B cell (primary cell): ENCODE data around the gene TMEM250. TPM values are rescaled to one million over a fixed set of nuclear protein-coding genes. Genes with fewer than 3 reads are reported as not detected.

Source experiments
- ATAC-seq: fragments of 200-7000 bp; cut with Tn5 transposase; one replicate; pipeline ENCODE4 v1.10.0; 2021; ENCODE audit warnings: low read depth, mild to moderate bottlenecking, moderate number of reproducible peaks, moderate library complexity
- CTCF ChIA-PET: fragments of 350-600 bp; sonication (Branson Sonifier 250); formaldehyde crosslinking; loops from one replicate; lab custom pipeline; 2021; ENCODE audit warnings: antibody characterized with exemption, inconsistent platforms; lab: Charles Lee
- POLR2A ChIA-PET: fragments of 350-600 bp; sonication (Branson Sonifier 250); formaldehyde crosslinking; loops from one replicate; lab custom pipeline; 2021; ENCODE audit warnings: antibody characterized with exemption; lab: Charles Lee
- DNase-seq: peaks from one replicate; pipeline ENCODE4 v3.0.0; 2013
- H2AFZ ChIP-seq: 2 replicates; pipeline ENCODE4 v1.6.1; 2012; ENCODE audit warnings: mild to moderate bottlenecking, low read depth, low read length; ENCODE audit not compliant: insufficient read depth, poor library complexity, severe bottlenecking
- H3K27ac ChIP-seq, 2 donors: 1 replicate in 1 of 2; 2 replicates in 1 of 2; pipeline ENCODE4 v1.5.1; 2012 to 2013; ENCODE audit warnings: low read length in 2 of 2, mild to moderate bottlenecking in 2 of 2, moderate library complexity in 1 of 2
- H3K27me3 ChIP-seq, 4 experiments: fragments of 200-600 bp in 1 of 4; sonication (generic) in 1 of 4; replicated peaks in 1 of 4; 1 replicate in 2 of 4; 2 replicates in 2 of 4; pipeline versions ENCODE4 v1.6.1 to v1.7.0; 2013 to 2016; ENCODE audit warnings: low read length in 3 of 4, mild to moderate bottlenecking in 2 of 4, mixed read lengths in 1 of 4, moderate library complexity in 1 of 4; ENCODE audit not compliant: insufficient read depth in 4 of 4, control insufficient read depth in 3 of 4; ENCODE audit errors: control extremely low read depth in 1 of 4
- H3K36me3 ChIP-seq, 2 experiments: replicated peaks in 1 of 2; 1 replicate in 1 of 2; 2 replicates in 1 of 2; pipeline versions ENCODE4 v1.6.1 to v1.7.1; 2013; ENCODE audit warnings: low read length in 1 of 2; ENCODE audit not compliant: insufficient read depth in 2 of 2, control insufficient read depth in 1 of 2; ENCODE audit errors: control extremely low read depth in 1 of 2, extremely low read depth in 1 of 2
- H3K4me1 ChIP-seq, 2 donors: fragments of 200-600 bp in 1 of 2; sonication (generic) in 1 of 2; 1 replicate in 1 of 2; 2 replicates in 1 of 2; pipeline versions ENCODE4 v1.5.1 to v1.6.1; 2013 to 2017; ENCODE audit warnings: low read length in 2 of 2; ENCODE audit not compliant: control insufficient read depth in 2 of 2, insufficient read depth in 2 of 2
- H3K4me2 ChIP-seq: replicated peaks from 2 replicates; pipeline ENCODE3; 2012; ENCODE audit warnings: mild to moderate bottlenecking, low read depth, low read length; ENCODE audit not compliant: poor library complexity, severe bottlenecking
- H3K4me3 ChIP-seq, 5 experiments: fragments of 200-600 bp in 1 of 5; sonication (generic) in 1 of 5; 1 replicate in 3 of 5; 2 replicates in 2 of 5; pipeline versions ENCODE4 v1.5.1 to v1.7.0; 2011 to 2016; ENCODE audit warnings: low read length in 4 of 5, mild to moderate bottlenecking in 4 of 5, low read depth in 2 of 5, control low read depth in 1 of 5, moderate library complexity in 1 of 5; ENCODE audit not compliant: insufficient read depth in 1 of 5; ENCODE audit errors: control extremely low read depth in 1 of 5, extremely low read depth in 1 of 5
- H3K79me2 ChIP-seq: fragments of 200-600 bp; sonication (generic); one replicate; pipeline ENCODE4 v1.6.0; 2016; ENCODE audit warnings: low read length; ENCODE audit not compliant: control insufficient read depth, insufficient read depth
- H3K9ac ChIP-seq: fragments of 200-600 bp; sonication (generic); 2 replicates; pipeline ENCODE4 v1.6.1; 2017; ENCODE audit warnings: mild to moderate bottlenecking, low read length, moderate library complexity
- H3K9me3 ChIP-seq, 3 donors: one replicate each; pipeline versions ENCODE4 v1.6.1 to v1.7.1; 2013; ENCODE audit warnings: low read length in 2 of 3; ENCODE audit not compliant: control insufficient read depth in 2 of 3, insufficient read depth in 1 of 3; ENCODE audit errors: control extremely low read depth in 1 of 3
- H4K20me1 ChIP-seq: 2 replicates; pipeline ENCODE4 v1.6.0; 2012; ENCODE audit warnings: mild to moderate bottlenecking, low read length; ENCODE audit not compliant: insufficient read depth, control insufficient read depth, poor library complexity, severe bottlenecking
- H3K27ac Mint-ChIP-seq: one replicate; pipeline ENCODE4 v1.8.0; 2021; ENCODE audit warnings: mixed read lengths
- H3K27me3 Mint-ChIP-seq: one replicate; pipeline ENCODE4 v1.8.0; 2021; ENCODE audit warnings: mixed read lengths
- H3K4me1 Mint-ChIP-seq: one replicate; pipeline ENCODE4 v1.8.0; 2021; ENCODE audit warnings: mixed read lengths
- H3K4me3 Mint-ChIP-seq: one replicate; pipeline ENCODE4 v1.8.0; 2021; ENCODE audit warnings: mixed read lengths
- H3K9me3 Mint-ChIP-seq: one replicate; pipeline ENCODE4 v1.8.0; 2022; ENCODE audit warnings: mixed read lengths; ENCODE audit not compliant: insufficient read depth
- CTCF ChIP-seq: fragments of 200-600 bp; IDR thresholded peaks from one replicate; pipeline ENCODE4 v1.8.0; 2022; ENCODE audit warnings: antibody characterized with exemption, mild to moderate bottlenecking
- EZH2 ChIP-seq: IDR thresholded peaks from 2 replicates; pipeline ENCODE4 v1.6.1; 2012; ENCODE audit warnings: borderline replicate concordance, low read depth, mild to moderate bottlenecking, moderate library complexity, low read length; ENCODE audit not compliant: insufficient read depth, poor library complexity, severe bottlenecking
- WGBS: methylation state at CpG from one replicate; pipeline ENCODE4 v1.1.5; 2013; ENCODE audit warnings: missing lambda C conversion rate; ENCODE audit not compliant: insufficient coverage; 5-methylcytosine and 5-hydroxymethylcytosine counted together
- intact Hi-C: fragments of 100-400 bp; cut with micrococcal nuclease; formaldehyde crosslinking; loops from one replicate; pipeline ENCODE4 v1.10.0; 2022
- polyA plus RNA-seq: library from polyadenylated mRNA; depleted of rRNA; stranded (reverse); fragments of >200 nt; gene quantifications from 2 replicates; pipeline ENCODE4 v1.2.3, GENCODE V29; 2012
- total RNA-seq, 2 donors: library from RNA; stranded (reverse); fragments of 120-200 nt in 1 of 2; gene quantifications; 1 replicate in 1 of 2; 2 replicates in 1 of 2; pipeline versions ENCODE4 v1.2.3 to v1.2.4, GENCODE V29; 2013 to 2022

TMEM250 gene
- total and polyA plus RNA-seq, 2 donors (not counting 1 experiment from before 2014, with no cell fraction given) = 11.1 to 29.6 TPM

GRCh38 chr9:136147038-136147889 is 28.6 kb upstream of the TMEM250 start:
- Histone ChIP-seq H3K79me2 (no peaks in the 10 kb centered on the region), H2AFZ (no peak overlapping the region), H4K20me1 (no peaks in the 10 kb centered on the region), H3K36me3 (no peaks in the 10 kb centered on the region), H3K4me1 (no peaks in the 10 kb centered on the region), H3K4me3 (no peak overlapping the region), H3K9me3 (peaks cover 0 to 6% (median 0%) of the 10 kb centered on the region in 3 donors), H3K4me2 (no peak overlapping the region), H3K27me3 (peaks cover 0 to 47% (median 5%) of the 10 kb centered on the region in 4 experiments), H3K27ac (no peak overlapping the region), H3K9ac (no peak overlapping the region)
- no peaks in the 10 kb centered on the region for H3K4me1 Mint-ChIP-seq
- DNase-seq (no peak), ATAC-seq (no peak)
- ChIA-PET CTCF (no interaction called here), POLR2A (no interaction called here)
- H3K4me3 Mint-ChIP-seq = no peak overlapping the region
- no peak overlapping the region for H3K27ac Mint-ChIP-seq
- 79% methylated on average over 21 of the region's 22 CpGs for WGBS
- H3K9me3 Mint-ChIP-seq = no peaks in the 10 kb centered on the region
- no peak for TF ChIP-seq CTCF
- peaks cover 12% of the 10 kb centered on the region for H3K27me3 Mint-ChIP-seq
- intact Hi-C loops = no loop called here

- Mint-ChIP-seq H3K4me1 (no peaks in the 10 kb centered on the region), H3K4me3 (no peak overlapping the region), H3K27me3 (peaks cover 12% of the 10 kb centered on the region), H3K27ac (no peak overlapping the region), H3K9me3 (no peaks in the 10 kb centered on the region)
- no peaks in the 10 kb centered on the region for H3K4me1 ChIP-seq
- no peak overlapping the region for H3K4me3 ChIP-seq
- H3K36me3 ChIP-seq = no peaks in the 10 kb centered on the region
- no peak overlapping the region for H3K4me2 ChIP-seq
- POLR2A ChIA-PET = no interaction called here
- CTCF ChIA-PET = interaction anchor here (1.4 kb wide), 1 partner anchor 24 kb away, joined by 3 read pairs; no protein-coding TSS in a partner anchor
- intact Hi-C loops = no loop called here
- H2AFZ ChIP-seq = no peak overlapping the region
- 79% methylated on average over 31 of the region's 33 CpGs for whole genome bisulfite sequencing
- H4K20me1 ChIP-seq = no peaks in the 10 kb centered on the region
- no peak overlapping the region for H3K9ac ChIP-seq
- TF ChIP-seq CTCF (no peak), EZH2 (no peak)
- peaks cover 0 to 48% (median 5%) of the 10 kb centered on the region in 4 experiments for H3K27me3 ChIP-seq
- ATAC-seq = no peak
- H3K79me2 ChIP-seq = no peaks in the 10 kb centered on the region
- H3K9me3 ChIP-seq = peaks cover 0 to 6% (median 0%) of the 10 kb centered on the region in 3 donors
- no peak overlapping the region for H3K27ac ChIP-seq
- DNase-seq = no peak
Measured at GRCh38 chr9:136146126-136147037, 27.7 kb upstream of the TMEM250 start.
